BJ (cell line): ENCODE results near the gene SPATA7. TPM values are rescaled to one million over a fixed set of nuclear protein-coding genes. Genes with fewer than 3 reads are reported as not detected.

Source experiments
- CTCF ChIA-PET: fragments of 350-600 bp; formaldehyde crosslinking; extraction: SDS; loops from one replicate; lab custom pipeline; 2021; ENCODE audit warnings: antibody characterized with exemption, inconsistent platforms; lab: Yijun Ruan, JAX
- POLR2A ChIA-PET: fragments of 300-600 bp; sonication (Branson Sonifier 250); formaldehyde crosslinking; extraction: SDS; loops from one replicate; lab custom pipeline; 2021; ENCODE audit warnings: antibody characterized with exemption; lab: Charles Lee
- DNase-seq: peaks from one replicate; pipeline ENCODE4 v3.0.0-alpha.2; 2011; ENCODE audit warnings: low read depth
- H3K27me3 ChIP-seq: 2 replicates; pipeline ENCODE4 v1.6.0; 2011; ENCODE audit warnings: low read length; ENCODE audit not compliant: control insufficient read depth, insufficient read depth
- H3K36me3 ChIP-seq: 2 replicates; pipeline ENCODE4 v1.5.1; 2011; ENCODE audit warnings: low read length; ENCODE audit not compliant: control insufficient read depth, insufficient read depth
- H3K4me3 ChIP-seq: 2 replicates; pipeline ENCODE4 v1.5.1; 2011; ENCODE audit warnings: low read depth, mild to moderate bottlenecking, control low read depth, low read length
- polyA plus RNA-seq: library from polyadenylated mRNA; depleted of rRNA; stranded (reverse); fragments of >200 nt; gene quantifications from 2 replicates; pipeline ENCODE4 v1.2.3, GENCODE V29; 2011
- TF ChIP-seq, protein P1 (sequence below): IDR thresholded peaks from 2 replicates; pipeline ENCODE4 v1.5.1; 2011; ENCODE audit warnings: low read depth, mild to moderate bottlenecking, control low read depth, inconsistent platforms, low read length, moderate library complexity; ENCODE audit not compliant: insufficient read depth

SPATA7 gene
- polyA plus RNA-seq, 1 experiment = 4.9 TPM

DNA sequence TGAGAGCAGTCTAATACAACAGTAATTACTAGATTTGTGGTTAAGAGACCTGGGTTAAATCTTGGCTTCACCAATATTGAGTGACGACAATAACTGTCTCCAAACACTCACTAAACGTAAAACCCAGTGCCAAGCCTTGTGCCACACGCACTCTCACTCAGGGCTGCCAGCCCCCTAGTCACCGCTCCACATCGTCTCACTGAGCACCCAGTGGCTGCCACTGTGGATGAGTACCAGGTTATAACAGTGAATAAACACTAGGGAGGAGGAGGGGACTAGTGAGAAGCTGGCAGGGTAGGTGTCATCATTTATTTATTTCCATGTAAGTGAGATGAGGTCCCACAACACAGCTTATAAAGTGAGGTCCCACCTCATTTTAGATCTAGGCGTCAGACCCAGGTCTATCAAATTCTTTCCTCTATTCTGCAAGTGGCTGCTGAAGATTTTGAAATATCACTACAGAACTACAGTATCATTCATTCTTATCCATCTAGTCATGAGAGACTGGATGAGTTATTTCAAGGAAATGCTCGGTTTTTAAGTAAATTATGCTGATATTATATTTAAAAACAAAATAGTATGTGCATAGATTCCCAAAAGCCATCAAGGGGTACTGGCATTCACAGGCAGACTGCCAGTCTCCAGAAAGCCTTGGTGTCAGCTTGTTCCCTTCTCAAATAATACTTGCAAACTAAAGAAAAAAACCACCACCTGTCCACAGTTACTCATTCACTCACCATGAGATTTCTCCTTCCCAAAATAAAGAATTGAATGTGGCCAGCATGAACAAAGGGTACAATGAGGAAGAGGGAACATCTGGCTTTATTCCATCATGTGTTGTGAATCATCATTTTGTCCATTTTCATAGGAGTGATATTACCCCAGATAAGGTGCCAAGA, 85.3 kb downstream of the SPATA7 start:
- POLR2A ChIA-PET = interaction anchor here (0.7 kb wide), 1 partner anchor 11 kb away, joined by 3 read pairs; no protein-coding TSS in a partner anchor

GRCh38 chr14:88473791-88474190, 88.3 kb downstream of the SPATA7 start:
- ChIA-PET POLR2A (no interaction called here), CTCF (no interaction called here)
- Histone ChIP-seq H3K4me3 (no peak overlapping the region), H3K36me3 (peaks cover 9% of the 10 kb centered on the region), H3K27me3 (no peaks in the 10 kb centered on the region)
- DNase-seq = no peak
- TF ChIP-seq, protein P1, sequence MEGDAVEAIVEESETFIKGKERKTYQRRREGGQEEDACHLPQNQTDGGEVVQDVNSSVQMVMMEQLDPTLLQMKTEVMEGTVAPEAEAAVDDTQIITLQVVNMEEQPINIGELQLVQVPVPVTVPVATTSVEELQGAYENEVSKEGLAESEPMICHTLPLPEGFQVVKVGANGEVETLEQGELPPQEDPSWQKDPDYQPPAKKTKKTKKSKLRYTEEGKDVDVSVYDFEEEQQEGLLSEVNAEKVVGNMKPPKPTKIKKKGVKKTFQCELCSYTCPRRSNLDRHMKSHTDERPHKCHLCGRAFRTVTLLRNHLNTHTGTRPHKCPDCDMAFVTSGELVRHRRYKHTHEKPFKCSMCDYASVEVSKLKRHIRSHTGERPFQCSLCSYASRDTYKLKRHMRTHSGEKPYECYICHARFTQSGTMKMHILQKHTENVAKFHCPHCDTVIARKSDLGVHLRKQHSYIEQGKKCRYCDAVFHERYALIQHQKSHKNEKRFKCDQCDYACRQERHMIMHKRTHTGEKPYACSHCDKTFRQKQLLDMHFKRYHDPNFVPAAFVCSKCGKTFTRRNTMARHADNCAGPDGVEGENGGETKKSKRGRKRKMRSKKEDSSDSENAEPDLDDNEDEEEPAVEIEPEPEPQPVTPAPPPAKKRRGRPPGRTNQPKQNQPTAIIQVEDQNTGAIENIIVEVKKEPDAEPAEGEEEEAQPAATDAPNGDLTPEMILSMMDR = no peak

More for the DNA sequence above, 85.3 kb downstream of the SPATA7 start:
- CTCF ChIA-PET = no interaction called here
- DNase-seq = no peak
- no peak overlapping the region for H3K4me3 ChIP-seq
- TF ChIP-seq, protein P1 = no peak
- H3K36me3 ChIP-seq = peaks cover 10% of the 10 kb centered on the region
- H3K27me3 ChIP-seq = no peaks in the 10 kb centered on the region

DNA sequence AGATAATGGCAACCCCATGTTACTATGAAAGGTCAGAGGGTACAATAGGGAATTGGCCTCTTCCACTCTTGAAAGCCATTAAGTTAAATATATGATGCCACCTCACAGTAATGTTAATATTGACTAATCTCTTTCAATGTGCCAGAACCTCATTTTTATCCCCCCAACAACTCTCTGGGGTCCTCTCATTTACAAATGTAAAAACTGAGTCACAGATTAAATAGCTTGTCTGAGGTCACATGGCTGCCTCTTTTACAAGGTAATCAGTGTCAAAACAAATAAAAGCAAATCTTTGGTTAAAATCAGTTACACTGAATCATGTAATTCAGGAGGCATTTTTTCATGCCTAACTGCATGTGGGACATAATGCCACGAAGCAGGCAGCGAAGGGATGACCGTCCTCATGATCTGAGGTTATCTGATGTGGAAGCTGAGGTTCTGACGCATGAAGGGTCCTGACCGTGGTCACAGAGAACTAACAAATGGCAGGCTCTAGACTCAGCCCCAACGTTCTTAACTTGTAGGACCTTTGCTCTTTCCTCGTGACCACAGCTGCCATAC, 90.8 kb downstream of the SPATA7 start:
- no peak overlapping the region for H3K4me3 ChIP-seq
- POLR2A ChIA-PET = no interaction called here
- no peaks in the 10 kb centered on the region for H3K27me3 ChIP-seq
- TF ChIP-seq, protein P1 = no peak
- peaks cover 15% of the 10 kb centered on the region for H3K36me3 ChIP-seq
- CTCF ChIA-PET = no interaction called here
- no peak for DNase-seq

- POLR2A ChIA-PET = no interaction called here
- no peak overlapping the region for H3K4me3 ChIP-seq
- peaks cover 15% of the 10 kb centered on the region for H3K36me3 ChIP-seq
- no peak for DNase-seq
- CTCF ChIA-PET = no interaction called here
- TF ChIP-seq, protein P1 = no peak
- no peaks in the 10 kb centered on the region for H3K27me3 ChIP-seq
Measured at GRCh38 chr14:88476825-88477224, 91.4 kb downstream of the SPATA7 start.

DNA sequence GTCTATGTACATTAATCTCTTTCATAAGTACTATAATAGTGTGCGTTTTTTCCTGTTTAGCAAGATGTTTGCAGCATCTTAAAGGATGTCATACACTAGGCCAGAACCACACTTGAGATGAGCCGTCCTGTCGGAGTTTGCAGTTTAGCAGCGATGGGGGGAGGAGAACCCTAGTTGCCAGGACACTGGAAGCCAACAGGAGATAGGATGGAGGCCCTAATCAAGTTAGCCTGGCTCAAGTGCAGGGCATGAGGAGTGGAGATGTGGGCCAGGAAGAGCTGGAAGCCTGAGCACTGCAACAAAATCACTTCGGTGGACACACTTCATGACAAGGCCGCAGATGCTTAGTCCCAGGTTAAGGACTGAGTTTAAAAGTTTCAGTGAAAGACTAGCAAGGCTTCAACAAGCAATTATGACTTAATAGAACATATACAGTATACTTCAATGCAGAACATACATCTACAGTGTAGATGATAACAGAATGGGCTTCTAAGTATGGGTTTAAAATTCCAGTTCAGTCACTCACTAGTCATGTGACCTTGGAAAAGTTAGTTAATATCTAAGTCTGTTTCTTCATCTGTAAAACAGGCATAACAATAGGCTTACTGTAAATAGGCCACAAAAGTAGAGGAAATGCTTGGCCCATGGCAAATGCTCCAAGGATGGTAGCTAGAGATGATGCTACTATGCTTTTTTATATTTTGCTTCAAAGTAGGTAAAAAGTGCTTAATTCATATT, 92.2 kb downstream of the SPATA7 start:
- TF ChIP-seq, protein P1 = no peak
- POLR2A ChIA-PET = no interaction called here

More for the DNA sequence above, 92.2 kb downstream of the SPATA7 start:
- Histone ChIP-seq H3K27me3 (no peaks in the 10 kb centered on the region), H3K36me3 (peaks cover 14% of the 10 kb centered on the region), H3K4me3 (no peak overlapping the region)
- no peak for DNase-seq
- CTCF ChIA-PET = interaction anchor here (1.7 kb wide), 1 partner anchor 12 kb away, joined by 4 read pairs; no protein-coding TSS in a partner anchor
